Mesenchymal stem cell (in vitro differentiated cells and primary cell): ENCODE data around the gene RNF121.

Experiments
- DNase-seq: peaks from one replicate; pipeline ENCODE4 v3.0.0-alpha.2; 2013
- H2AFZ ChIP-seq: one replicate; pipeline ENCODE4 v1.6.1; 2013; ENCODE audit warnings: low read depth, mild to moderate bottlenecking, control low read depth, inconsistent platforms, low read length, moderate library complexity
- H2AK5ac ChIP-seq: 2 replicates; pipeline ENCODE4 v1.6.1; 2013; ENCODE audit warnings: low read length, moderate library complexity, mild to moderate bottlenecking, inconsistent platforms; ENCODE audit not compliant: severe bottlenecking
- H2BK120ac ChIP-seq: one replicate; pipeline ENCODE4 v1.6.1; 2013; ENCODE audit warnings: low read depth, mild to moderate bottlenecking, inconsistent platforms, low read length, moderate library complexity
- H2BK12ac ChIP-seq, 2 experiments: one replicate each; pipeline ENCODE4 v1.6.1; 2013; ENCODE audit warnings: inconsistent platforms in 2 of 2, low read length in 2 of 2, mild to moderate bottlenecking in 2 of 2, moderate library complexity in 2 of 2, control low read depth in 1 of 2
- H2BK15ac ChIP-seq: one replicate; pipeline ENCODE4 v1.6.1; 2013; ENCODE audit warnings: mild to moderate bottlenecking, low read depth, inconsistent platforms; ENCODE audit not compliant: poor library complexity, severe bottlenecking
- H2BK5ac ChIP-seq: 2 replicates; pipeline ENCODE4 v1.6.1; 2013; ENCODE audit warnings: low read depth, mild to moderate bottlenecking, low read length, control low read depth, inconsistent platforms; ENCODE audit not compliant: poor library complexity, severe bottlenecking
- H3K14ac ChIP-seq, 2 experiments: one replicate each; pipeline ENCODE4 v1.6.1; 2013; ENCODE audit warnings: inconsistent platforms in 2 of 2, low read length in 2 of 2, control low read depth in 1 of 2, mild to moderate bottlenecking in 1 of 2, moderate library complexity in 1 of 2
- H3K18ac ChIP-seq, 2 experiments: one replicate each; pipeline ENCODE4 v1.6.1; 2013; ENCODE audit warnings: inconsistent platforms in 2 of 2, low read length in 2 of 2, control low read depth in 1 of 2, low read depth in 1 of 2, mild to moderate bottlenecking in 1 of 2
- H3K23ac ChIP-seq, 2 experiments: one replicate each; pipeline ENCODE4 v1.6.1; 2013; ENCODE audit warnings: inconsistent platforms in 2 of 2, low read length in 2 of 2, mild to moderate bottlenecking in 2 of 2, moderate library complexity in 2 of 2, control low read depth in 1 of 2
- H3K27ac ChIP-seq: 2 replicates; pipeline ENCODE4 v1.5.1; 2013; ENCODE audit warnings: mild to moderate bottlenecking, moderate library complexity, low read length, control low read depth, inconsistent platforms; ENCODE audit not compliant: poor library complexity, severe bottlenecking
- H3K27me3 ChIP-seq, 2 experiments: 2 replicates each; pipeline versions ENCODE4 v1.6.1 to v1.7.0; 2013; ENCODE audit warnings: low read length in 2 of 2, mild to moderate bottlenecking in 2 of 2, moderate library complexity in 2 of 2, control low read depth in 1 of 2, inconsistent platforms in 1 of 2; ENCODE audit not compliant: control insufficient read depth in 1 of 2, insufficient read depth in 1 of 2
- H3K36me3 ChIP-seq, 2 experiments: 2 replicates each; pipeline versions ENCODE4 v1.6.1 to v1.7.0; 2013; ENCODE audit warnings: low read length in 2 of 2, control low read depth in 1 of 2, inconsistent platforms in 1 of 2, low read depth in 1 of 2, mild to moderate bottlenecking in 1 of 2; ENCODE audit not compliant: insufficient read depth in 2 of 2, control insufficient read depth in 1 of 2
- H3K4ac ChIP-seq, 2 experiments: one replicate each; pipeline ENCODE4 v1.6.1; 2013; ENCODE audit warnings: inconsistent platforms in 2 of 2, low read length in 2 of 2, mild to moderate bottlenecking in 2 of 2, moderate library complexity in 2 of 2, control low read depth in 1 of 2, low read depth in 1 of 2
- H3K4me1 ChIP-seq: 2 replicates; pipeline ENCODE4 v1.6.1; 2013; ENCODE audit warnings: low read depth, low read length, control low read depth; ENCODE audit not compliant: control insufficient read depth, insufficient read depth
- H3K4me2 ChIP-seq: 2 replicates; pipeline ENCODE4 v1.6.1; 2013; ENCODE audit warnings: low read length, mild to moderate bottlenecking, inconsistent platforms; ENCODE audit not compliant: poor library complexity, severe bottlenecking
- H3K4me3 ChIP-seq, 2 experiments: 2 replicates each; pipeline versions ENCODE4 v1.5.1 to v1.7.0; 2013; ENCODE audit warnings: low read length in 2 of 2, mild to moderate bottlenecking in 2 of 2, control low read depth in 1 of 2, low read depth in 1 of 2; ENCODE audit not compliant: insufficient read depth in 1 of 2
- H3K79me1 ChIP-seq: replicated peaks from 2 replicates; pipeline ENCODE4 v1.6.1; 2013; ENCODE audit warnings: mild to moderate bottlenecking, control low read depth, low read length, inconsistent platforms; ENCODE audit not compliant: poor library complexity, severe bottlenecking
- H3K9ac ChIP-seq: 2 replicates; pipeline ENCODE4 v1.7.0; 2013; ENCODE audit warnings: mild to moderate bottlenecking, low read length, moderate library complexity
- H3K9me3 ChIP-seq: 2 replicates; pipeline ENCODE4 v1.7.0; 2013; ENCODE audit warnings: mild to moderate bottlenecking, low read length; ENCODE audit not compliant: control insufficient read depth
- H4K8ac ChIP-seq: one replicate; pipeline ENCODE4 v1.6.1; 2013; ENCODE audit warnings: inconsistent platforms, mild to moderate bottlenecking, low read length, moderate library complexity
- H4K91ac ChIP-seq: one replicate; pipeline ENCODE4 v1.6.1; 2013; ENCODE audit warnings: mild to moderate bottlenecking, low read length, inconsistent platforms
- WGBS: methylation state at CpG from one replicate; pipeline ENCODE4 v1.1.7; 2013; ENCODE audit warnings: mixed read lengths; 5-methylcytosine and 5-hydroxymethylcytosine counted together

The RNF121 gene

GRCh38 chr11:71979094-71979493 lies 50.2 kb downstream of the RNF121 start:
- H3K4ac ChIP-seq: no peak overlapping the region
- H3K79me1 ChIP-seq: peaks cover 38% of the 10 kb centered on the region
- H2BK5ac ChIP-seq: no peak overlapping the region
- WGBS: 98% methylated on average over 4 of the region's 4 CpGs
- no peaks in the 10 kb centered on the region for H3K9me3 ChIP-seq
- peaks cover 10 to 34% of the 10 kb centered on the region in 2 experiments for H3K36me3 ChIP-seq
- H2BK120ac ChIP-seq: no peak overlapping the region
- H2BK12ac ChIP-seq: no peak overlapping the region
- H4K91ac ChIP-seq: no peak overlapping the region
- DNase-seq: no peak
- no peak overlapping the region for H3K4me2 ChIP-seq
- H2BK15ac ChIP-seq: no peak overlapping the region
- H2AK5ac ChIP-seq: no peak overlapping the region
- H2AFZ ChIP-seq: no peak overlapping the region
- no peak overlapping the region for H3K27ac ChIP-seq
- no peak overlapping the region for H3K4me3 ChIP-seq
- no peak overlapping the region for H3K14ac ChIP-seq
- H3K27me3 ChIP-seq: no peaks in the 10 kb centered on the region
- no peaks in the 10 kb centered on the region for H3K4me1 ChIP-seq
- H3K23ac ChIP-seq: no peak overlapping the region
- H3K18ac ChIP-seq: no peak overlapping the region
- no peak overlapping the region for H3K9ac ChIP-seq
- no peak overlapping the region for H4K8ac ChIP-seq

- no peak overlapping the region for H2AK5ac ChIP-seq
- H3K23ac ChIP-seq: no peak overlapping the region
- H3K27ac ChIP-seq: no peak overlapping the region
- H2BK12ac ChIP-seq: no peak overlapping the region
- no peak overlapping the region for H2BK120ac ChIP-seq
- H3K4me3 ChIP-seq: no peak overlapping the region
- H3K4me1 ChIP-seq: no peaks in the 10 kb centered on the region
- no peak overlapping the region for H3K18ac ChIP-seq
- no peak overlapping the region for H2AFZ ChIP-seq
- H2BK5ac ChIP-seq: no peak overlapping the region
- H4K91ac ChIP-seq: no peak overlapping the region
- H3K9ac ChIP-seq: no peak overlapping the region
- H4K8ac ChIP-seq: no peak overlapping the region
- peaks cover 37% of the 10 kb centered on the region for H3K79me1 ChIP-seq
- H3K9me3 ChIP-seq: no peaks in the 10 kb centered on the region
- H3K4me2 ChIP-seq: no peak overlapping the region
- no peak overlapping the region for H3K4ac ChIP-seq
- H3K14ac ChIP-seq: no peak overlapping the region
- 91% methylated on average over 2 of the region's 3 CpGs for WGBS
- peaks cover 15 to 34% of the 10 kb centered on the region in 2 experiments for H3K36me3 ChIP-seq
- H2BK15ac ChIP-seq: no peak overlapping the region
- H3K27me3 ChIP-seq: no peaks in the 10 kb centered on the region
- no peak for DNase-seq
Observed at GRCh38 chr11:71979602-71980001, 50.8 kb downstream of the RNF121 start.

GRCh38 chr11:71986131-71986530 lies 57.3 kb downstream of the RNF121 start:
- no peak overlapping the region for H2AFZ ChIP-seq
- H3K4me2 ChIP-seq: no peak overlapping the region
- no peak overlapping the region for H3K18ac ChIP-seq
- no peak overlapping the region for H3K27ac ChIP-seq
- no peak overlapping the region for H4K8ac ChIP-seq
- H2AK5ac ChIP-seq: no peak overlapping the region
- no peak overlapping the region for H2BK12ac ChIP-seq
- no peak overlapping the region for H4K91ac ChIP-seq
- no peak overlapping the region for H3K9ac ChIP-seq
- H3K4me1 ChIP-seq: no peaks in the 10 kb centered on the region
- no peak overlapping the region for H3K4me3 ChIP-seq
- no peak overlapping the region for H3K14ac ChIP-seq
- no peak overlapping the region for H2BK15ac ChIP-seq
- no peaks in the 10 kb centered on the region for H3K9me3 ChIP-seq
- no peaks in the 10 kb centered on the region for H3K27me3 ChIP-seq
- 100% methylated on average over 2 of the region's 2 CpGs for WGBS
- no peak overlapping the region for H2BK120ac ChIP-seq
- no peak for DNase-seq
- no peak overlapping the region for H2BK5ac ChIP-seq
- H3K79me1 ChIP-seq: peaks cover 33% of the 10 kb centered on the region
- H3K23ac ChIP-seq: no peak overlapping the region
- no peak overlapping the region for H3K4ac ChIP-seq
- peaks cover 28 to 43% of the 10 kb centered on the region in 2 experiments for H3K36me3 ChIP-seq

GRCh38 chr11:71987521-71987920 lies 58.7 kb downstream of the RNF121 start:
- 50% methylated on average over 2 of the region's 2 CpGs for WGBS
- H2BK5ac ChIP-seq: no peak overlapping the region

More at GRCh38 chr11:71987521-71987920, 58.7 kb downstream of the RNF121 start:
- Histone ChIP-seq H3K23ac (no peak overlapping the region), H3K36me3 (peaks cover 23 to 49% of the 10 kb centered on the region in 2 experiments), H3K9ac (no peak overlapping the region), H2BK12ac (no peak overlapping the region), H3K14ac (no peak overlapping the region), H3K9me3 (no peaks in the 10 kb centered on the region), H3K4me2 (no peak overlapping the region), H2BK120ac (no peak overlapping the region), H3K4me3 (no peak overlapping the region), H2AK5ac (no peak overlapping the region), H2AFZ (no peak overlapping the region), H3K27me3 (no peaks in the 10 kb centered on the region), H3K18ac (no peak overlapping the region), H3K27ac (no peak overlapping the region), H3K79me1 (peaks cover 26% of the 10 kb centered on the region), H2BK15ac (no peak overlapping the region), H3K4me1 (peaks cover 2% of the 10 kb centered on the region), H4K91ac (no peak overlapping the region), H3K4ac (no peak overlapping the region), H4K8ac (no peak overlapping the region)
- no peak for DNase-seq
